HepG2 (cell line): ENCODE measurements around the gene ACTG2. TPM values are rescaled to one million over a fixed set of nuclear protein-coding genes. Genes with fewer than 3 reads are reported as not detected.
"Not testable (repeated sequence)": the region's sequence is repeated elsewhere in the genome, so short reads cannot be mapped to it uniquely, and the experiment has no call there.

Source experiments
- ATAC-seq: fragments of 200-7000 bp; cut with Tn5 transposase; 3 replicates; pipeline ENCODE4 v1.9.1; 2020; ENCODE audit warnings: mild to moderate bottlenecking, moderate library complexity
- BruUV-seq: library from RNA; stranded (reverse); fragments of 400-500 nt; replicated peaks from 2 replicates; lab custom pipeline; 2021; lab: Mats Ljungman, UMichigan
- CTCF ChIA-PET: fragments of 300-600 bp; formaldehyde crosslinking; extraction: SDS; loops from one replicate; lab custom pipeline; 2021; ENCODE audit warnings: low total read pairs, inconsistent platforms, low intra/inter-chr PET ratio; lab: Yijun Ruan, JAX
- POLR2A ChIA-PET: fragments of 350-600 bp; sonication (Branson Sonifier 250); formaldehyde crosslinking; loops from one replicate; lab custom pipeline; 2020; ENCODE audit warnings: antibody characterized with exemption, inconsistent platforms; lab: Yijun Ruan, JAX
- DNase-seq: peaks from one replicate; pipeline ENCODE4 v3.0.0-alpha.2; 2015; ENCODE audit warnings: low spot score
- FAIRE-seq: peaks from 3 replicates; lab custom pipeline; 2011; peaks lifted over from hg19 to GRCh38; lab: Jason Lieb, UNC
- H2AFZ ChIP-seq: one replicate; pipeline ENCODE4 v1.6.1; 2011; ENCODE audit warnings: low read length, inconsistent platforms
- H3K27ac ChIP-seq: fragments of 300-600 bp; 3 replicates; pipeline ENCODE4 v1.8.0; 2011; ENCODE audit warnings: mixed run types, mild to moderate bottlenecking, mixed read lengths, low read length, inconsistent platforms; ENCODE audit not compliant: insufficient read depth; ENCODE audit errors: extremely low read length
- H3K27me3 ChIP-seq, 2 experiments: fragments of 200-600 bp in 1 of 2; 2 replicates in 1 of 2; 3 replicates in 1 of 2; pipeline versions ENCODE4 v1.6.0 to v1.8.0; 2011; ENCODE audit warnings: low read length in 2 of 2, mild to moderate bottlenecking in 2 of 2, moderate library complexity in 2 of 2, inconsistent platforms in 1 of 2; ENCODE audit not compliant: insufficient read depth in 2 of 2, control insufficient read depth in 1 of 2
- H3K36me3 ChIP-seq, 2 experiments: fragments of 200-600 bp in 1 of 2; replicated peaks in 1 of 2; 2 replicates in 1 of 2; 3 replicates in 1 of 2; pipeline versions ENCODE4 v1.5.1 to v1.8.0; 2011; ENCODE audit warnings: low read length in 2 of 2, inconsistent platforms in 1 of 2; ENCODE audit not compliant: insufficient read depth in 2 of 2, control insufficient read depth in 1 of 2
- H3K4me1 ChIP-seq: 2 replicates; pipeline ENCODE4 v1.5.1; 2012; ENCODE audit warnings: low read length, inconsistent platforms; ENCODE audit not compliant: insufficient read depth
- H3K4me2 ChIP-seq: 2 replicates; pipeline ENCODE4 v1.6.0; 2011; ENCODE audit warnings: low read depth, low read length, inconsistent platforms
- H3K4me3 ChIP-seq, 3 experiments: fragments of 200-600 bp in 1 of 3; sonication (generic), shearing (Covaris generic) in 1 of 3; replicated peaks in 1 of 3; 2 replicates each; pipeline ENCODE4 v1.5.1; 2011 to 2016; ENCODE audit warnings: low read length in 3 of 3, inconsistent platforms in 2 of 3, low read depth in 2 of 3, mild to moderate bottlenecking in 2 of 3, control low read depth in 1 of 3, mixed read lengths in 1 of 3; ENCODE audit not compliant: insufficient read depth in 1 of 3
- H3K79me2 ChIP-seq: one replicate; pipeline ENCODE4 v1.6.1; 2011; ENCODE audit warnings: low read length, inconsistent platforms; ENCODE audit not compliant: insufficient read depth
- H3K9ac ChIP-seq: 2 replicates; pipeline ENCODE4 v1.6.0; 2011; ENCODE audit warnings: mild to moderate bottlenecking, low read depth, low read length, inconsistent platforms; ENCODE audit not compliant: insufficient read depth
- H3K9me3 ChIP-seq: 2 replicates; pipeline ENCODE4 v1.5.1; 2012; ENCODE audit warnings: mild to moderate bottlenecking, low read length
- H4K20me1 ChIP-seq: 2 replicates; pipeline ENCODE4 v1.6.0; 2011; ENCODE audit warnings: inconsistent platforms, mild to moderate bottlenecking, low read length, moderate library complexity; ENCODE audit not compliant: insufficient read depth
- ATF4 ChIP-seq, 2 experiments: fragments of 450-650 bp in 1 of 2; sonication (generic) in 1 of 2; formaldehyde crosslinking; IDR thresholded peaks; 2 replicates each; pipeline versions ENCODE4 v1.5.0 to v1.8.0; 2020 to 2022; ENCODE audit warnings: mild to moderate bottlenecking in 1 of 2, missing genetic modification reagents in 1 of 2
- ATF7 ChIP-seq, 2 experiments: fragments of 450-650 bp in 1 of 2; sonication (generic) in 1 of 2; formaldehyde crosslinking in 1 of 2; IDR thresholded peaks; 2 replicates each; pipeline versions ENCODE4 v1.4.0 to v1.6.1; 2016 to 2020; ENCODE audit warnings: antibody characterized with exemption in 1 of 2, mild to moderate bottlenecking in 1 of 2, missing genetic modification reagents in 1 of 2
- CEBPG ChIP-seq: IDR thresholded peaks from 2 replicates; pipeline ENCODE4 v1.6.1; 2016
- TEAD3 ChIP-seq: optimal IDR thresholded peaks from 2 replicates; pipeline ENCODE3; 2016; ENCODE audit warnings: borderline replicate concordance
- ZNF460 ChIP-seq: sonication (generic); formaldehyde crosslinking; IDR thresholded peaks from 2 replicates; pipeline ENCODE4 v1.5.1; 2020; ENCODE audit warnings: missing genetic modification reagents, mild to moderate bottlenecking, borderline replicate concordance
- WGBS: methylation state at CpG from one replicate; pipeline ENCODE4 v1.1.6; 2017; ENCODE audit warnings: low lambda C conversion rate; 5-methylcytosine and 5-hydroxymethylcytosine counted together
- in situ Hi-C: cut with HindIII; loops from 2 replicates; pipeline ENCODE4 v1.10.0; 2017; ENCODE audit warnings: low pct_unique_long_range_greater_than_20kb; ENCODE audit not compliant: extremely low pct_ligation_motif_present
- intact Hi-C: fragments of 100-400 bp; cut with micrococcal nuclease; formaldehyde crosslinking; loops from one replicate; pipeline ENCODE4 v1.10.0; 2022; ENCODE audit not compliant: unreplicated experiment
- polyA plus RNA-seq, 8 experiments: library from polyadenylated mRNA; depleted of rRNA in 3 of 8; stranded (reverse) in 7 of 8; unstranded in 1 of 8; fragments of >200 nt; fragmentation: Illumina TruSeq in 4 of 8; extraction: Trizol in 4 of 8; gene quantifications; 2 replicates each; pipeline versions ENCODE4 v1.2.1 to v1.2.3, GENCODE V29; 2011 to 2016; ENCODE audit warnings: low read depth in 4 of 8, missing spikeins in 1 of 8, mixed read lengths in 1 of 8; ENCODE audit not compliant: insufficient read depth in 1 of 8
- total RNA-seq, 5 experiments: library from RNA; depleted of rRNA; stranded (reverse); fragments of >200 nt; fragmentation: Illumina TruSeq; extraction: Trizol; gene quantifications; 2 replicates each; pipeline ENCODE4 v1.2.3, GENCODE V29; 2016; ENCODE audit warnings: low read depth in 1 of 5
- TF ChIP-seq, protein P1 (sequence below): sonication (generic); formaldehyde crosslinking; IDR thresholded peaks from 2 replicates; pipeline ENCODE4 v1.4.0; 2020; ENCODE audit warnings: missing genetic modification reagents
- TF ChIP-seq, protein P2 (sequence below): sonication (generic); formaldehyde crosslinking; IDR thresholded peaks from 2 replicates; pipeline ENCODE4 v1.5.0; 2020; ENCODE audit warnings: mild to moderate bottlenecking, missing genetic modification reagents

ACTG2 gene
- total and polyA plus RNA-seq, 2 of the 13 experiments (the other 11 are each of a cell fraction or from before 2014, with no cell fraction given): 0.13 TPM; not detected in 1

GRCh38 chr2:73887596-73888353 lies 5.0 kb upstream of the ACTG2 start:
- ATAC-seq, POLR2A ChIA-PET: not testable (repeated sequence)

More at GRCh38 chr2:73887596-73888353, 5.0 kb upstream of the ACTG2 start:
- TF ChIP-seq CEBPG (CRISPR knock-in tag): peak; percentile 65
- peak; percentile 75 for TF ChIP-seq ATF7 (IDR thresholded peaks at IDR 0.05)
- not testable (repeated sequence) for TF ChIP-seq ATF7 (CRISPR knock-in tag; IDR thresholded peaks at IDR 0.05)
- peak in 1 of 2 experiments; percentile 82; a peak in 2 of 4 replicates for TF ChIP-seq ATF4 (CRISPR knock-in tag; IDR thresholded peaks at IDR 0.05)
- peak; percentile 49 for TF ChIP-seq TEAD3
- TF ChIP-seq, protein P1, sequence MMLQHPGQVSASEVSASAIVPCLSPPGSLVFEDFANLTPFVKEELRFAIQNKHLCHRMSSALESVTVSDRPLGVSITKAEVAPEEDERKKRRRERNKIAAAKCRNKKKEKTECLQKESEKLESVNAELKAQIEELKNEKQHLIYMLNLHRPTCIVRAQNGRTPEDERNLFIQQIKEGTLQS (CRISPR knock-in tag): 0 out of 2 replicates have a peak, but pooled peaks have one; percentile 11
- peak; percentile 26; the same call in 1 of the 2 replicates for TF ChIP-seq ZNF460 (CRISPR knock-in tag)
- TF ChIP-seq, protein P2, sequence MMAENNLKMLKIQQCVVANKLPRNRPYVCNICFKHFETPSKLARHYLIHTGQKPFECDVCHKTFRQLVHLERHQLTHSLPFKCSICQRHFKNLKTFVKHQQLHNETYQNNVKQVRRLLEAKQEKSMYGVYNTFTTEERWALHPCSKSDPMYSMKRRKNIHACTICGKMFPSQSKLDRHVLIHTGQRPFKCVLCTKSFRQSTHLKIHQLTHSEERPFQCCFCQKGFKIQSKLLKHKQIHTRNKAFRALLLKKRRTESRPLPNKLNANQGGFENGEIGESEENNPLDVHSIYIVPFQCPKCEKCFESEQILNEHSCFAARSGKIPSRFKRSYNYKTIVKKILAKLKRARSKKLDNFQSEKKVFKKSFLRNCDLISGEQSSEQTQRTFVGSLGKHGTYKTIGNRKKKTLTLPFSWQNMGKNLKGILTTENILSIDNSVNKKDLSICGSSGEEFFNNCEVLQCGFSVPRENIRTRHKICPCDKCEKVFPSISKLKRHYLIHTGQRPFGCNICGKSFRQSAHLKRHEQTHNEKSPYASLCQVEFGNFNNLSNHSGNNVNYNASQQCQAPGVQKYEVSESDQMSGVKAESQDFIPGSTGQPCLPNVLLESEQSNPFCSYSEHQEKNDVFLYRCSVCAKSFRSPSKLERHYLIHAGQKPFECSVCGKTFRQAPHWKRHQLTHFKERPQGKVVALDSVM (CRISPR knock-in tag): peak; percentile 83
- TF ChIP-seq, all 625 proteins: peak for 7; not testable (repeated sequence) for 618
- H3K79me2 ChIP-seq, H3K4me3 ChIP-seq, H3K9me3 ChIP-seq, FAIRE-seq, in situ Hi-C loops, H2AFZ ChIP-seq, H3K4me2 ChIP-seq, BruUV-seq, H3K9ac ChIP-seq, CTCF ChIA-PET, intact Hi-C loops, H3K36me3 ChIP-seq, H4K20me1 ChIP-seq, DNase-seq, H3K27ac ChIP-seq: not testable (repeated sequence)
- H3K4me1 ChIP-seq: peaks cover 12% of the 10 kb centered on the region
- WGBS: 39% methylated on average over 11 of the region's 11 CpGs
- peaks cover 0 to 26% of the 10 kb centered on the region in 2 experiments for H3K27me3 ChIP-seq
